HepG2 (cell line): Measurements from ENCODE around the gene JPH2. TPM values are rescaled to one million over a fixed set of nuclear protein-coding genes. Genes with fewer than 3 reads are reported as not detected.

Experiments used
- ATAC-seq: fragments of 200-7000 bp; cut with Tn5 transposase; 3 replicates; pipeline ENCODE4 v1.9.1; 2020; ENCODE audit warnings: mild to moderate bottlenecking, moderate library complexity
- BruUV-seq: library from RNA; stranded (reverse); fragments of 400-500 nt; replicated peaks from 2 replicates; lab custom pipeline; 2021; lab: Mats Ljungman, UMichigan
- CTCF ChIA-PET: fragments of 300-600 bp; formaldehyde crosslinking; extraction: SDS; loops from one replicate; lab custom pipeline; 2021; ENCODE audit warnings: low total read pairs, inconsistent platforms, low intra/inter-chr PET ratio; lab: Yijun Ruan, JAX
- POLR2A ChIA-PET: fragments of 350-600 bp; sonication (Branson Sonifier 250); formaldehyde crosslinking; loops from one replicate; lab custom pipeline; 2020; ENCODE audit warnings: antibody characterized with exemption, inconsistent platforms; lab: Yijun Ruan, JAX
- DNase-seq: peaks from one replicate; pipeline ENCODE4 v3.0.0-alpha.2; 2015; ENCODE audit warnings: low spot score
- FAIRE-seq: peaks from 3 replicates; lab custom pipeline; 2011; peaks lifted over from hg19 to GRCh38; lab: Jason Lieb, UNC
- H2AFZ ChIP-seq: one replicate; pipeline ENCODE4 v1.6.1; 2011; ENCODE audit warnings: low read length, inconsistent platforms
- H3K27ac ChIP-seq: fragments of 300-600 bp; 3 replicates; pipeline ENCODE4 v1.8.0; 2011; ENCODE audit warnings: mixed run types, mild to moderate bottlenecking, mixed read lengths, low read length, inconsistent platforms; ENCODE audit not compliant: insufficient read depth; ENCODE audit errors: extremely low read length
- H3K27me3 ChIP-seq, 2 experiments: fragments of 200-600 bp in 1 of 2; 2 replicates in 1 of 2; 3 replicates in 1 of 2; pipeline versions ENCODE4 v1.6.0 to v1.8.0; 2011; ENCODE audit warnings: low read length in 2 of 2, mild to moderate bottlenecking in 2 of 2, moderate library complexity in 2 of 2, inconsistent platforms in 1 of 2; ENCODE audit not compliant: insufficient read depth in 2 of 2, control insufficient read depth in 1 of 2
- H3K36me3 ChIP-seq, 2 experiments: fragments of 200-600 bp in 1 of 2; replicated peaks in 1 of 2; 2 replicates in 1 of 2; 3 replicates in 1 of 2; pipeline versions ENCODE4 v1.5.1 to v1.8.0; 2011; ENCODE audit warnings: low read length in 2 of 2, inconsistent platforms in 1 of 2; ENCODE audit not compliant: insufficient read depth in 2 of 2, control insufficient read depth in 1 of 2
- H3K4me1 ChIP-seq: 2 replicates; pipeline ENCODE4 v1.5.1; 2012; ENCODE audit warnings: low read length, inconsistent platforms; ENCODE audit not compliant: insufficient read depth
- H3K4me2 ChIP-seq: 2 replicates; pipeline ENCODE4 v1.6.0; 2011; ENCODE audit warnings: low read depth, low read length, inconsistent platforms
- H3K4me3 ChIP-seq, 3 experiments: fragments of 200-600 bp in 1 of 3; sonication (generic), shearing (Covaris generic) in 1 of 3; replicated peaks in 1 of 3; 2 replicates each; pipeline ENCODE4 v1.5.1; 2011 to 2016; ENCODE audit warnings: low read length in 3 of 3, inconsistent platforms in 2 of 3, low read depth in 2 of 3, mild to moderate bottlenecking in 2 of 3, control low read depth in 1 of 3, mixed read lengths in 1 of 3; ENCODE audit not compliant: insufficient read depth in 1 of 3
- H3K79me2 ChIP-seq: one replicate; pipeline ENCODE4 v1.6.1; 2011; ENCODE audit warnings: low read length, inconsistent platforms; ENCODE audit not compliant: insufficient read depth
- H3K9ac ChIP-seq: 2 replicates; pipeline ENCODE4 v1.6.0; 2011; ENCODE audit warnings: mild to moderate bottlenecking, low read depth, low read length, inconsistent platforms; ENCODE audit not compliant: insufficient read depth
- H3K9me3 ChIP-seq: 2 replicates; pipeline ENCODE4 v1.5.1; 2012; ENCODE audit warnings: mild to moderate bottlenecking, low read length
- H4K20me1 ChIP-seq: 2 replicates; pipeline ENCODE4 v1.6.0; 2011; ENCODE audit warnings: inconsistent platforms, mild to moderate bottlenecking, low read length, moderate library complexity; ENCODE audit not compliant: insufficient read depth
- KLF15 ChIP-seq: sonication (generic); formaldehyde crosslinking; IDR thresholded peaks from 2 replicates; pipeline ENCODE4 v1.8.1; 2023; ENCODE audit warnings: borderline replicate concordance, mild to moderate bottlenecking, inconsistent platforms, missing genetic modification reagents, mixed read lengths
- RNF2 ChIP-seq: fragments of 450-650 bp; conservative IDR thresholded peaks from 2 replicates; pipeline ENCODE4 v1.6.1; 2016; ENCODE audit warnings: low read depth
- TRIM24 ChIP-seq: sonication (generic); formaldehyde crosslinking; IDR thresholded peaks from 2 replicates; pipeline ENCODE4 v1.8.0; 2022; ENCODE audit warnings: mild to moderate bottlenecking, missing genetic modification reagents
- ZNF629 ChIP-seq: sonication (generic); formaldehyde crosslinking; conservative IDR thresholded peaks from 2 replicates; pipeline ENCODE4 v1.5.0; 2020; ENCODE audit warnings: missing genetic modification reagents
- WGBS: methylation state at CpG from one replicate; pipeline ENCODE4 v1.1.6; 2017; ENCODE audit warnings: low lambda C conversion rate; 5-methylcytosine and 5-hydroxymethylcytosine counted together
- in situ Hi-C: cut with HindIII; loops from 2 replicates; pipeline ENCODE4 v1.10.0; 2017; ENCODE audit warnings: low pct_unique_long_range_greater_than_20kb; ENCODE audit not compliant: extremely low pct_ligation_motif_present
- intact Hi-C: fragments of 100-400 bp; cut with micrococcal nuclease; formaldehyde crosslinking; loops from one replicate; pipeline ENCODE4 v1.10.0; 2022; ENCODE audit not compliant: unreplicated experiment
- polyA plus RNA-seq, 8 experiments: library from polyadenylated mRNA; depleted of rRNA in 3 of 8; stranded (reverse) in 7 of 8; unstranded in 1 of 8; fragments of >200 nt; fragmentation: Illumina TruSeq in 4 of 8; extraction: Trizol in 4 of 8; gene quantifications; 2 replicates each; pipeline versions ENCODE4 v1.2.1 to v1.2.3, GENCODE V29; 2011 to 2016; ENCODE audit warnings: low read depth in 4 of 8, missing spikeins in 1 of 8, mixed read lengths in 1 of 8; ENCODE audit not compliant: insufficient read depth in 1 of 8
- total RNA-seq, 5 experiments: library from RNA; depleted of rRNA; stranded (reverse); fragments of >200 nt; fragmentation: Illumina TruSeq; extraction: Trizol; gene quantifications; 2 replicates each; pipeline ENCODE4 v1.2.3, GENCODE V29; 2016; ENCODE audit warnings: low read depth in 1 of 5
- TF ChIP-seq, protein P1 (sequence below): IDR thresholded peaks from 2 replicates; pipeline ENCODE4 v1.6.1; 2016; ENCODE audit warnings: low read depth, control low read depth
- TF ChIP-seq, protein P2 (sequence below): sonication (generic); formaldehyde crosslinking; IDR thresholded peaks from 2 replicates; pipeline ENCODE4 v1.5.0; 2020; ENCODE audit warnings: mild to moderate bottlenecking, missing genetic modification reagents, moderate library complexity

Gene JPH2
- total and polyA plus RNA-seq, 2 of the 13 experiments (the other 11 are each of a cell fraction or from before 2014, with no cell fraction given): 0.42 TPM; not detected in 1

DNA sequence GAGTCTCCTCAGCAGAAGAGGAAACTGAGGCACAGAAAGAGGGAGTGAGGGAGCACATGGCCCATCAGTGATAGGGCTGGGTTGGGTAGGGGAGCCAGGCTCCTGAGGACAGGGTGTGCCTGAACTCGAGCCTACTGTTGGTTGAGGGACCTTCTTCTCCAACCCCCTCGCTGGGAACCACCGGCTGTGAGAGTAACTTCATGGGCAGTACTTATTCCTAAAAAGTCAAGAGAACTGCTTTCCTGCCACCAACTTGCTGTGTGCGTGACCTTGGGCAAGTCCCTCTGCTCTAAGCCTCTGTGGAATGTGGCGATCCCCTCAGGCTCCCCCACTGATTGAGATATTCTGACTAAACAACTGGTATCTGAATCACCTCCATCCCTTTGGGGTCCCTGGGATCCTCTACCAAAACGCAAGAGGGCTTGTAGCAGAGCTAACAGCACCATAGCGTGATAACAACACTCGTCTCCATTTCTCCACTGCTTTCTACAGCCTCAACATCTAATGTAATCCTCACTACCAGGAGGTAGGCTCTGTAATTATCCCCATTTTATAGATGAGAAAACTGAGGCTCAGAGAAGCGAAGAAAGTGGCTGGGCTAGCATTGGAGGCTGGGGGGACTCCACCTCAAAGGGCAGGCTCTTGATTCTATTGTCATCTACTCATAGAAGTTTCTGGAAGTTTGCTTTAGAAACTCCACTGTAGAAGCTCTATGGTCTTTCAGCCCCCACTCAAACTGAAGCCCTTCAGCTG, 76.0 kb downstream of the JPH2 start:
- in situ Hi-C loops: loop anchor here (10.0 kb wide), 1 partner anchor 364 kb away; the partner anchor contains the start of gene TTPAL
- H3K4me1 ChIP-seq: peaks cover 5% of the 10 kb centered on the region; the same call in 1 of the 2 replicates
- H2AFZ ChIP-seq: no peak overlapping the region
- no peak for FAIRE-seq
- H3K36me3 ChIP-seq: no peaks in the 10 kb centered on the region
- ATAC-seq: no peak
- peaks cover 7 to 44% of the 10 kb centered on the region in 2 experiments for H3K27me3 ChIP-seq
- POLR2A ChIA-PET: no interaction called here
- no peak overlapping the region for H3K9ac ChIP-seq
- DNase-seq: no peak
- CTCF ChIA-PET: no interaction called here
- WGBS: 25% methylated on average over 9 of the region's 9 CpGs
- no peak overlapping the region for H3K4me3 ChIP-seq
- no peaks in the 10 kb centered on the region for H3K79me2 ChIP-seq
- H3K27ac ChIP-seq: no peak overlapping the region
- no peaks in the 10 kb centered on the region for H4K20me1 ChIP-seq
- no peak overlapping the region for H3K4me2 ChIP-seq
- TF ChIP-seq, protein P1, sequence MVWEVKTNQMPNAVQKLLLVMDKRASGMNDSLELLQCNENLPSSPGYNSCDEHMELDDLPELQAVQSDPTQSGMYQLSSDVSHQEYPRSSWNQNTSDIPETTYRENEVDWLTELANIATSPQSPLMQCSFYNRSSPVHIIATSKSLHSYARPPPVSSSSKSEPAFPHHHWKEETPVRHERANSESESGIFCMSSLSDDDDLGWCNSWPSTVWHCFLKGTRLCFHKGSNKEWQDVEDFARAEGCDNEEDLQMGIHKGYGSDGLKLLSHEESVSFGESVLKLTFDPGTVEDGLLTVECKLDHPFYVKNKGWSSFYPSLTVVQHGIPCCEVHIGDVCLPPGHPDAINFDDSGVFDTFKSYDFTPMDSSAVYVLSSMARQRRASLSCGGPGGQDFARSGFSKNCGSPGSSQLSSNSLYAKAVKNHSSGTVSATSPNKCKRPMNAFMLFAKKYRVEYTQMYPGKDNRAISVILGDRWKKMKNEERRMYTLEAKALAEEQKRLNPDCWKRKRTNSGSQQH (CRISPR knock-in tag): no peak
- TF ChIP-seq ZNF629 (CRISPR knock-in tag) (peak; percentile 63; the same call in 1 of the 2 replicates), TRIM24 (CRISPR knock-in tag) (peak; percentile 19; the same call in 1 of the 2 replicates)
- peaks cover 8% of the 10 kb centered on the region; the same call in 1 of the 2 replicates for H3K9me3 ChIP-seq
- no TSS peak for BruUV-seq
- intact Hi-C loops: no loop called here

- no peak overlapping the region for H2AFZ ChIP-seq
- H3K36me3 ChIP-seq: no peaks in the 10 kb centered on the region
- no peaks in the 10 kb centered on the region for H4K20me1 ChIP-seq
- H3K9ac ChIP-seq: no peak overlapping the region
- TF ChIP-seq, protein P2, sequence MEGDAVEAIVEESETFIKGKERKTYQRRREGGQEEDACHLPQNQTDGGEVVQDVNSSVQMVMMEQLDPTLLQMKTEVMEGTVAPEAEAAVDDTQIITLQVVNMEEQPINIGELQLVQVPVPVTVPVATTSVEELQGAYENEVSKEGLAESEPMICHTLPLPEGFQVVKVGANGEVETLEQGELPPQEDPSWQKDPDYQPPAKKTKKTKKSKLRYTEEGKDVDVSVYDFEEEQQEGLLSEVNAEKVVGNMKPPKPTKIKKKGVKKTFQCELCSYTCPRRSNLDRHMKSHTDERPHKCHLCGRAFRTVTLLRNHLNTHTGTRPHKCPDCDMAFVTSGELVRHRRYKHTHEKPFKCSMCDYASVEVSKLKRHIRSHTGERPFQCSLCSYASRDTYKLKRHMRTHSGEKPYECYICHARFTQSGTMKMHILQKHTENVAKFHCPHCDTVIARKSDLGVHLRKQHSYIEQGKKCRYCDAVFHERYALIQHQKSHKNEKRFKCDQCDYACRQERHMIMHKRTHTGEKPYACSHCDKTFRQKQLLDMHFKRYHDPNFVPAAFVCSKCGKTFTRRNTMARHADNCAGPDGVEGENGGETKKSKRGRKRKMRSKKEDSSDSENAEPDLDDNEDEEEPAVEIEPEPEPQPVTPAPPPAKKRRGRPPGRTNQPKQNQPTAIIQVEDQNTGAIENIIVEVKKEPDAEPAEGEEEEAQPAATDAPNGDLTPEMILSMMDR (CRISPR knock-in tag): peak; percentile 44
- TF ChIP-seq, protein P1 (CRISPR knock-in tag): no peak
- TF ChIP-seq KLF15 (CRISPR knock-in tag) (no peak), RNF2 (no peak)
- ChIA-PET CTCF (no interaction called here), POLR2A (no interaction called here)
- DNase-seq (no peak), ATAC-seq (peak; percentile 42; the same call in 2 of the 3 replicates), FAIRE-seq (peak; percentile 18)
- H3K4me2 ChIP-seq: no peak overlapping the region
- WGBS: 14% methylated on average over 5 of the region's 5 CpGs
- H3K9me3 ChIP-seq: peaks cover 8% of the 10 kb centered on the region; the same call in 1 of the 2 replicates
- H3K79me2 ChIP-seq: no peaks in the 10 kb centered on the region
- no peak overlapping the region for H3K4me3 ChIP-seq
- peaks cover 4 to 34% of the 10 kb centered on the region in 2 experiments for H3K27me3 ChIP-seq
- peaks cover 5% of the 10 kb centered on the region; the same call in 1 of the 2 replicates for H3K4me1 ChIP-seq
- no TSS peak for BruUV-seq
- H3K27ac ChIP-seq: no peak overlapping the region
- intact Hi-C loops: no loop called here
- in situ Hi-C loops: loop anchor here (10.0 kb wide), 1 partner anchor 365 kb away; the partner anchor contains the start of gene TTPAL
Observed at GRCh38 chr20:44109951-44110361, 77.0 kb downstream of the JPH2 start.
